GM21360 (cell line): Measurements from ENCODE around the gene TANGO2.

ENCODE experiments used
- ATAC-seq: cut with Tn5 transposase; IDR thresholded peaks from one replicate; pipeline ENCODE4 v1.9.1; 2021; ENCODE audit warnings: mild to moderate bottlenecking, moderate library complexity; ENCODE audit not compliant: unreplicated experiment

The TANGO2 gene

GRCh38 chr22:20083157-20083890, 62.4 kb downstream of the TANGO2 start:
- ATAC-seq, result no peak

DNA sequence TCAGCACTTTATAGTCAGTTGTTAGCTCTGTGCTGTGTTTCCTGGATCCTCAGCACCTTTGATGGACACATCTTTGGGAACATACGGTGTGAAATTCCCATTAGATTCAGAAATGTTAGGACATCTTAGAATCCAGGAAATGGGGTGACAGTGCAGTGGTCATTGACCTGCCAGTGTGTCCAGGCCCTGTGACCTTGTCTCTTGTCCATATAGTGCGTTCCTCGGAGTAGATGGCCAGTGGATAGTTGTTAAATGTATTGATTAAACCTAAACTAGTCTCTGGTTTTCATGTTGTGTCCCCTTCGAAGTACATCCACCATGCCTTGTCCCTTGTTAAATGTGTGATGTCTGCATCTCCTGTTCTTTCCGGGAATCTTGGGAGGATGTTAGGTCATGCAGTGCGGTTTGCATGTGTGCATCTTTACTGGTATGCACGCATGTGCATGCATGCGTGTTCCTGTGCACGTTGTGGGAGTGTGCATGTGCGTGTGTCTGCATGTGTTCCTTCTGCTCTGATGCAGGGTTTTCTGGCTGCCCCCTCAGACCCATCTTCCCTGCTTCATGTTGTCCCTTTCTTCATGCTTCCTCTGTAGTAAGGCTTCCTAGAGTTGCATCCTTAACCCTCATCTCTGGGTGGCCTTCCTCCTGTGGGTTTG, 63.1 kb downstream of the TANGO2 start:
- no peak for ATAC-seq

GRCh38 chr22:20084547-20085413, 63.9 kb downstream of the TANGO2 start:
- no peak for ATAC-seq

DNA sequence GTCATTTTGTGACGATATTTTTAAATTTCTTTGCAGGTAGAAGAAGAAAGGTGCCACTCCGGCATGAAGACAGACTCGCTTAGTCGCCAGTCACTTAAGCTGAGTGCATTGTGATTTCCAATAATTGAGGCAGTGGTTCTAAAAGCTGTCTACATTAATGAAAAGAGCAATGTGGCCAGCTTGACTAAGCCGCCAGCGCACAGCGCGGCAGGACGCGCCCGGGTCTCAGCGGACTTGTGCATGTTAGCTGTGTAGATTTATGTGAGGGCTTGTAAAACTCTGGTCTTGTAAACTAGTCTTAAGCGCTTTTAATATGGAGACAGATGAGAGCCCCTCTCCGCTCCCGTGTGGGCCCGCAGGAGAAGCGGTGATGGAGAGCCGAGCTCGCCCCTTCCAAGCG, 64.7 kb downstream of the TANGO2 start:
- no peak for ATAC-seq

DNA sequence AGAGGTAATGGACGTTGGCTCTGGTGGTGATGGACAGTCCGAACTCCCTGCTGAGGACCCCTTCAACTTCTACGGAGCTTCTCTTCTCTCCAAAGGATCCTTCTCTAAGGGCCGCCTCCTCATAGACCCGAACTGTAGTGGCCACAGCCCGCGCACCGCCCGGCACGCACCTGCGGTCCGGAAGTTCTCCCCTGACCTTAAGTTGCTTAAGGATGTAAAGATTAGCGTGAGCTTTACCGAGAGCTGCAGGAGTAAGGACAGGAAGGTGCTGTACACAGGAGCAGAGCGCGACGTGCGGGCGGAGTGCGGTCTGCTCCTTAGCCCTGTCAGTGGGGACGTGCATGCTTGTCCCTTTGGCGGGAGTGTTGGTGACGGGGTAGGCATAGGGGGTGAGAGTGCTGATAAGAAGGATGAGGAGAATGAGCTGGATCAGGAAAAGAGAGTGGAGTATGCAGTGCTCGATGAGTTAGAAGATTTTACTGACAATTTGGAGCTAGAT, 65.2 kb downstream of the TANGO2 start:
- ATAC-seq, result no peak

- no peak for ATAC-seq
Measured at GRCh38 chr22:20086763-20087162, 65.9 kb downstream of the TANGO2 start.

GRCh38 chr22:20087319-20088262, 66.7 kb downstream of the TANGO2 start:
- no peak for ATAC-seq

DNA sequence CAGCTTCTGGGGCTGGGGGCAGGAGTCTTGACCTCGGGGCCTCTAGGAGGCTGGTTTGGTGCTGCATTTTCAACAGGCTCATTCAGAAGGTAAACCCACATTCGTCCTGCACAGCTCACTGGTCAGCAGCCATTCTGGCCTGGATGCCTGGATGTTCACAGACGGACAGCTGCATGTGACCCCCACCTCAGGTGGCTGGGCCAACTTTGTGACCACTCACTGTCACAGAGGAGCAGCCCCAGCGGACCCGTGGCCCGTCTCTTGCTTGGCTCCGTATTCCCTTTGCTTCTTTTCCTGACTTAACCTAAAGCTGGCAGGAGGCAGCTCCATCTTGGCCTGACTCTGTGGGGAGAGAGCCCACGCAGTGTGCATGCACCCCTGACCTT, 67.3 kb downstream of the TANGO2 start:
- ATAC-seq, result no peak

DNA sequence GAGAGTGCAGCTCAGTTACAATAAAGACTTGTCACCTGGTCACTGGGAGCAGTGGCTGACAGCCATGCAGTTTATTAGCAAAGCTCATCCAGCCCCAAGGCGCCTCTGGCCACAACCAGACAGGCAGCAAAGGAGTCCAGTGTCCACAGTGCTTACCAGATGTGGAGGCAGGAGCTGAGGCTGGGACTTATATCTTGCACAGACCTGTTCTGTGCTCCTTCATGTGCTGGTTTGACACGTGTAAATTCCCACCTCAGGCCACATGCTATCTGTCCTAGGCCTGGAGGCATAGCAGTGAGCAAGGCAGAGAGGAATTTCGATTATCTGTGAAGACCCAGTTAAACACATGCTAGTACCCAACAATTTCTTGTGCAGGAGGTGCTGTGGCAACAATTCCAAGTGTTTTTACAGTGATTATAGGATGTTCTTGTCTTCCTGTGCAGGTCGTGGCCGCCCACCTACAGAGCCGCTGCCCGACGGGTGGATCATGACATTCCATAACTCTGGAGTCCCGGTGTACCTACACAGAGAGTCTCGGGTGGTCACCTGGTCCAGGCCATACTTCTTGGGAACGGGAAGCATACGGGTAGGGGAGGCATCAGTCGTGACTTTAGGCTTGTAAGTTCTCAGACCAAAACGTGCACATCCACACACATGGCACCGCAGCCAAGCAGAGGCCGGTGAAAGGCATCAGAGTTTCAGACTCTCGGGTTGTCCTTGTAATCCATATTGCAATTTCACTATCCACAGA, 68.5 kb downstream of the TANGO2 start:
- ATAC-seq, result no peak

DNA sequence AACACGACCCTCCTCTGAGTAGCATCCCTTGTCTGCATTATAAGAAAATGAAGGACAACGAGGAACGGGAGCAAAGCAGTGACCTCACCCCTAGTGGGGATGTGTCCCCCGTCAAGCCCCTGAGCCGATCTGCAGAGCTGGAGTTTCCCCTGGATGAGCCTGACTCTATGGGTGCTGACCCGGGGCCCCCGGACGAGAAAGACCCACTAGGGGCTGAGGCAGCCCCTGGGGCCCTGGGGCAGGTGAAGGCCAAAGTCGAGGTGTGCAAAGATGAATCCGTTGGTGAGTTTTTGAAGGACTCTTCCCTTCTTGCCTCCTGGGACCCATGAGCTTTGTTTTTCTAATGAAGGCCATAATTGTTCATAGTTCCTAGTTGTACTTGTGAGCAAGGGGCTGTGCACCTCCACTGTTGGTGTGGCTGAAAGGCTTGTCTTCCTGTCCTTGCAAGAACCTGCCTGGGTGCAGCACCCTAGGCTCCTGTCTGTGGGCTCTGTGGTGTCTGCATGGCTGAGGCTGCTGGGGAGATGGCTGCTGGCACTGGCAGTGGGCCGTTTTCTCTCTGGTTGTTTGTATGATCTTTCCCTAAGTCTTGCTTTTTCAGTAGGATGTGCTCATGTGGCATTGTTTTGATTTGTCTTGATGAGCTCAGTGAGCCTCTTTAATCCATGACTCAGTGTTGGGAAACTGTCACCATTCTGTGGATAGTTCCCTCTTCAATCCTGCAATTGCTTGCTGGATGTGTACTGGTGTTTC, 69.2 kb downstream of the TANGO2 start:
- no peak for ATAC-seq

DNA sequence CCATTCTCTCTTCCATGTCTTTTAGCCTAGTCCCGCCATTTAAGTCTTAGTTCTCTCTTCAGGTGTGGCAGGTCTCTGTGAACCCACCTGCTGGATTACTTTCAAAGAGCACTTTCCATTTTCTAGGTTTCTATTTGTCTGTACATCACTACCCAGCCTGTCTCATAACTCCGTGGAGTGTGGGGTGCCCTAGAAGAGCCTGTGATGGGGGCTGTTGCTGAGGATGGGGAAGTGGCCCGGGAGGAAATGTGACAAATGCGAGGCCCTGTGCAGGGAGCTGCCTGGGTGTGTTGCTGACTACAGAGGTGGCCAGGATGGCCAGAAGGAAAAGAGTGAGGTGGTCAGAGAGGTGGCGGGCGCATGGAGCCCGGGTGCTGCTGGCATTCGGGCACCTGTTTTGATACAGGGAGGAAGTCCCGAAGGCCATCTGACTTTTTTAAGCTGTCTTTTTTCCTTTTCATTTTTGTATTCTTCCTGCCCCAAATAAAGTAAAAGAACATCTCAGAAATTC, 69.9 kb downstream of the TANGO2 start:
- no peak for ATAC-seq

DNA sequence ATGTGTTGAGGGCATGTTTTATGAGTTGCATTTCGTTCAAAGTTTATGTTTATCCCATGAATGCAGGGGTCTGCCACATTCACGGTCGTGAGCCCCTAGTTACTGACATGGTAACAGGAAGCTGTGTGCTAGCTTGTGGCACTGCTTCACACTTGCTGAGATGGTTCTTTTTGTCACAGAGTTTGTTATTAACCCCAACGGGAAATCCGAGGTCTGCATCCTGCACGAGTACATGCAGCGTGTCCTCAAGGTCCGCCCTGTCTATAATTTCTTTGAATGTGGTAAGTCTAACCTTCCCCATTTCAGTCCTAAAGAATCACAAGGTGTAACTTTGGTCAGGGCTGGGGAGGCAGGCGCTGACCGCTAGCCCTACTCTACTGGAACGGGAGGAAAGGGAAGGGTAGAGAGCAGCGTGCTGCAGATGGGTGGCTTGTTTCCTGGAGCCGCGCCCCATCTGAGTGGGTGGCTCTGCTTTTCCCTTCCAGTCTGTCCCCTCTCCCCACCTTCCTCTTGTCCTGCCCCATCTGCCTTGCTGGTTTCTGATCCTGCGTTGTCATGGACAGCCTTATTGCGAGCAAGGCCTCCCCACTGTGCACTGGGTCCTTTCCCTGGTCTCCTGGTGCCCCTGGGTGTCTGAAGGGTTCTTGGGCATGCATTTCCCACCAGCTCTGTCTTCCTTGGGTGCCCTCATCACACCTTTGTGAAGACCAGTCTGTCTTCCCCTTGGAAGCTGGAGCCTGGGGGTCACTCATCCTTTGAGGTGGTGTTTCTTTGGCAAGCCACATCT, 71.0 kb downstream of the TANGO2 start:
- ATAC-seq, result no peak

GRCh38 chr22:20092477-20092854, 71.6 kb downstream of the TANGO2 start:
- ATAC-seq, result no peak

- ATAC-seq, result no peak
Measured at GRCh38 chr22:20093418-20094196, 72.7 kb downstream of the TANGO2 start.

GRCh38 chr22:20094197-20094807, 73.4 kb downstream of the TANGO2 start:
- no peak for ATAC-seq

DNA sequence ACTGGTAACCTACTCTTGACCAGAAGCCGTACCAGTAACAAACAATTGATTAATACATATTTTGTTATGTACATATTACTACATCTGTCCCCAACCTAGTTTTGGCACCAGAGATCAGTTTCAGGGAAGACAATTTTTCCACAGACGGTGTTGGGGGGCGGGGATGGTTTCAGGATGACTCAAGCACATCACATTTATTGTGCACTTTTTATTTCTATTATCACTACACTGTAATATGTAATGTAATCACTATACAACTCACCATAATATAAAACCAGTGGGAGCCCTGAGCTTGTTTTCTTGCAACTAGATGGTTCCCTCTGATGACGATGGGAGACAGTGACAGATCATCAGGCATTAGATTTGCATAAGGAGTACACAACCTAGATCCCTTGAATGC, 74.6 kb downstream of the TANGO2 start:
- ATAC-seq, result no peak
